ENCODE data around the gene TRABD2B. TPM values are rescaled to one million over a fixed set of nuclear protein-coding genes. Genes with fewer than 3 reads are reported as not detected.

Gene TRABD2B
- polyA plus RNA-seq, 1 donor = 3.0 TPM

DNA sequence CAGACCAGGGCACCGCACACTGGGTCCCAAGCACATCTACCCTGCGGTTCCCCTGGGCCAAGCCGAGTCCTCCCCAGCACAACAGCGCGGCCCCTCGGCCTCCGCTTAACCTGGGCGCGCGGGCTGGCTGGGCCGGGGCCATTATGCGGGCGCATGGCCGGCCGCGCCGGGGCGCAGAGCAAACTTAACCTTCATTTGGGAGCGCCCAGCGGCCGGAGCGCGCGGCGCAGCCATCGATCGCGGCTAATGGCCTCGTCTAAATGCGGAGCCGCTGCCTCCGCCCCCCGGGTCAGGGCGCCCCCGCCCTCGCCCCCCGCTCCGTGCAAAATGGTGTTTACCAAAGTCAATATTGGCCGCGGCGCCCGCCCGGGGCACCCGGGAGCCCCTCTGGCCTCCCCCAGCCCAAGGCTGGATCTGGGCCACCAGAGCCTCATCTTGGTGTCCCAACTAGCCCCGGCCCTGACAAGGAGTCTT is 272.1 kb downstream of the TRABD2B start:
- Histone ChIP-seq H3K36me3 (ENCODE audit: control insufficient read depth, insufficient read depth, low read length) (no peaks in the 10 kb centered on the region), H3K4me3 (ENCODE audit: low read length) (no peak overlapping the region), H3K4me1 (ENCODE audit: control insufficient read depth, insufficient read depth, low read length) (peaks cover 60% of the 10 kb centered on the region), H3K27me3 (ENCODE audit: control insufficient read depth, insufficient read depth, low read length) (peaks cover 15% of the 10 kb centered on the region), H3K27ac (ENCODE audit: low read length) (no peak overlapping the region), H3K9me3 (ENCODE audit: control insufficient read depth, low read depth, low read length) (no peaks in the 10 kb centered on the region)
- peak in 1 of 2 donors; percentile 36 for DNase-seq
- whole genome bisulfite sequencing (ENCODE audit: insufficient coverage, low lambda C conversion rate) = no CpG with 5 or more reads among the region's 45 CpGs

DNA sequence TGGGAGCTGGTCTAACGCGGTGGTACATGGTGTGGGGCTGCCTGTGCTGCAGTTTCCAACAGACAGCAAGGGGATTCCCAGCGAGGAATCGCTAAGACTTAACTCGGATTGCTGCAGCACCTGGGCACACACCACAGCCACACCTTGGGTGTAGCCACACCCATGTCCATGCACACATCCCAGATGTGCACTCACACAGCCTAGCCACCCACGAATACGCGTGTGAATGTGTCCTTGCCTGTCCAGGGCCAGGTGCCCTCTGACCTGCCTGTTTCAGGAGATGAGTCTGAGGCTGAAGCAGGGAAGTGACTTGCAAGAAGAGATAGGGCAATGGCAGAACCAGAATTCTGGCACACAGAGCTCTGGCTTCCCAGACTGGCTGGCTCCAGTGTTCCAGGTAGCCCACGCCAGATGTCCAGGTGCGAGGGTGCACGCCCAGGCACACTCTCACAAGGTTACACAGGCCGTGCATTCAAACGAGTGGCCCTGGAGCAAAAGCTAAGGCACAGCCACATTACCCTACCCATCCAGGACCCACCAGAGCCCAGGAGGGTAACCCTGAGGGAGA is 272.7 kb downstream of the TRABD2B start:
- Histone ChIP-seq H3K9me3 (ENCODE audit: control insufficient read depth, low read depth, low read length) (no peaks in the 10 kb centered on the region), H3K4me3 (ENCODE audit: low read length) (no peak overlapping the region), H3K27me3 (ENCODE audit: control insufficient read depth, insufficient read depth, low read length) (peaks cover 15% of the 10 kb centered on the region), H3K36me3 (ENCODE audit: control insufficient read depth, insufficient read depth, low read length) (no peaks in the 10 kb centered on the region), H3K4me1 (ENCODE audit: control insufficient read depth, insufficient read depth, low read length) (peaks cover 58% of the 10 kb centered on the region), H3K27ac (ENCODE audit: low read length) (no peak overlapping the region)
- no CpG with 5 or more reads among the region's 13 CpGs for WGBS (ENCODE audit: insufficient coverage, low lambda C conversion rate)
- peak in 1 of 2 donors; percentile 54 for DNase-seq

DNA sequence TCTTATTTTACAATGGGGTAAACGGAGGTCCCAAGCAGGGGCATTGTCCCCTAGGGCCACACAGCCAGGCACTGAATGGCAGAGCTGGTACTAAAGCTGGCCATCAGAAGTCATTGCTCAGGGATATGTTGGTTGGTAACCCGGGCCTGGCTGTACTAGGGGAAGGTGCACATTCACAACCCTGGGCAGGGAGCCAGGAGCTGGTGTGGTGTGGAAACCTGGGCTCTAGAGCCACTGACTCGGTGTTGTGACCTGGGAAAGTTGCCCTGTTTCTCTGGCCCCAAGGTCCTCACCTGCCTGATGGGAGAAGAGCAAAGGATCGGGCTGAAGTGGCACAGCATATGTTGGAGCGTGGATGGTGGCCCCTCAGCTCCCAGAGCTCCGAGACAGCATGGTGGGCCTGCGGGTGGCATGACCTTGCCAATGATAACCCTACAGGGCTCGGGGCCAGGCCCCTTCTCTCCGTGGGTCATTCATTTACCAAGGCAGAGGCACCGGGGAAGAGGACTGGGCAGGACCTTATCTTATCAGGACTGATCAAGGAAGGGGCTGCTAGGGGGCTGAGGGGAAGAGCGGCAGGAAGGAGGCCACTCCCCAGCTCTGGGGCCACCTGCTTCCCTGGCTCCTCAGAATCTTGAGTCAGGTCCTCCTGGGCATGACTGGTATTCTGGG is 274.1 kb downstream of the TRABD2B start:
- H3K4me1 ChIP-seq (ENCODE audit: control insufficient read depth, insufficient read depth, low read length) = peaks cover 53% of the 10 kb centered on the region
- H3K4me3 ChIP-seq (ENCODE audit: low read length) = no peak overlapping the region
- DNase-seq = peak; percentile 42 to 60
- peaks cover 15% of the 10 kb centered on the region for H3K27me3 ChIP-seq (ENCODE audit: control insufficient read depth, insufficient read depth, low read length)
- no peaks in the 10 kb centered on the region for H3K36me3 ChIP-seq (ENCODE audit: control insufficient read depth, insufficient read depth, low read length)
- no CpG with 5 or more reads among the region's 11 CpGs for WGBS (ENCODE audit: insufficient coverage, low lambda C conversion rate)
- H3K9me3 ChIP-seq (ENCODE audit: control insufficient read depth, low read depth, low read length) = no peaks in the 10 kb centered on the region
- peak overlapping the region; percentile 2 for H3K27ac ChIP-seq (ENCODE audit: low read length)

DNA sequence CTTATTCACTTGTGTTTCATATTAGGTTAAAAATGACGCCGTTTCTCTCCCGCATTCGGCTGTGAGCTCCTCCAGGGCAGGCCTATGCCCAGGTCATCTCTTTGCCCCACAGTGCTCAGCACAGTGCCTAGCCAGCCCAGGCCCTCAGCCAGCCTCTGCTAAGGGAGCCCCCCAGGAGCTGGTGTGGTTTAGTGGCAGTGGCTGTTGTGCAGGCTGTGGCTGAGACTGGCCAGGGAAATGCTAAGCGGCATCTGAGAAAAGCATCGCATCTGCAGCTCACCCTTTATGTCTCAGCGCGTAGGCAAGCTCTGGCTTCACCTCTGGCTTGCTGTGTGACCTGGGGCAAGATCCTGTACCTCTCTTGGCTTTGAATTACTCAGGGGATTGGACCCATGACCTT is 275.1 kb downstream of the TRABD2B start:
- no peaks in the 10 kb centered on the region for H3K9me3 ChIP-seq (ENCODE audit: control insufficient read depth, low read depth, low read length)
- peaks cover 47% of the 10 kb centered on the region for H3K4me1 ChIP-seq (ENCODE audit: control insufficient read depth, insufficient read depth, low read length)
- no peaks in the 10 kb centered on the region for H3K36me3 ChIP-seq (ENCODE audit: control insufficient read depth, insufficient read depth, low read length)
- H3K27me3 ChIP-seq (ENCODE audit: control insufficient read depth, insufficient read depth, low read length) = peaks cover 15% of the 10 kb centered on the region
- H3K27ac ChIP-seq (ENCODE audit: low read length) = no peak overlapping the region
- H3K4me3 ChIP-seq (ENCODE audit: low read length) = no peak overlapping the region
- DNase-seq = no peak
- no CpG with 5 or more reads among the region's 8 CpGs for WGBS (ENCODE audit: insufficient coverage, low lambda C conversion rate)

DNA sequence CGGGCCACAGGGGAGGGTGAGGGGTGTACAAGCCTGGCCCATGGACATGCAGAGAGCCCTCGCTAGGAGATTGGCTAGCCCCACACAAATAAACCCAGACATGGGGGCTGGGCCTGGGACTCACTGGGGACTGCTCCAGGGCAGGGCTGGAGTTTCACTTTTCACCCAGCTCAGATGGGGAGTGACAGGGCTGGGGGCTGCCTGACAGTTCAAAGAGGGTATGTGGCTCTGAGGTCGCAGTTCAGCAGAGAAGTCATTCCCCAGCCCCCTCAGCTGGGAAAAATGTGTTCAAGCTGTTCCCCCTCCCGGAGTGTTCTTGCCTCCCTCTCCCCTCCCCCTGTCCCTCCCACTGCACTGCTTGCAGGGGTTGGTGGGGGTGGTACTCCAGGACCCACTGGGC is 277.1 kb downstream of the TRABD2B start:
- no CpG with 5 or more reads among the region's 4 CpGs for WGBS (ENCODE audit: insufficient coverage, low lambda C conversion rate)
- peaks cover 15% of the 10 kb centered on the region for H3K27me3 ChIP-seq (ENCODE audit: control insufficient read depth, insufficient read depth, low read length)
- H3K27ac ChIP-seq (ENCODE audit: low read length) = no peak overlapping the region
- no peaks in the 10 kb centered on the region for H3K9me3 ChIP-seq (ENCODE audit: control insufficient read depth, low read depth, low read length)
- no peak overlapping the region for H3K4me3 ChIP-seq (ENCODE audit: low read length)
- H3K36me3 ChIP-seq (ENCODE audit: control insufficient read depth, insufficient read depth, low read length) = no peaks in the 10 kb centered on the region
- peaks cover 32% of the 10 kb centered on the region for H3K4me1 ChIP-seq (ENCODE audit: control insufficient read depth, insufficient read depth, low read length)
- DNase-seq = no peak

DNA sequence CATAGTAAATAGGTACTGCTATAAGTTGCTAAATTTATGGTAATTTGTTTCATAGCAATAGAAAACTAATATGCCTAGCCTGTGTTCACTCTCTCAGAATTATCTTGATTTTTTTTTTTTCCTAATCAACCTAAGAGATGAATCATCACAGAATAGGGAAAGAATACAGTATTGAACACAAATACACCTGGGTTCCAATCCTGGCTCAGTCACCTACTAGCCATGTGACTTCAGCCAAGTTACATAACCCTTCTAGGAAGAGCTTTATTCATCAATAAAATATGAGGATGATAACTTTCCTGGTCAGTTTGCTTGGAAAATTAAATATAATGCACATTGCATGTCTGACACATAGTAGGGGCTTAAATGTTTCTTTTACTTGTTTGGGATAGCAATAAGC is 279.8 kb downstream of the TRABD2B start:
- H3K9me3 ChIP-seq (ENCODE audit: control insufficient read depth, low read depth, low read length) = no peaks in the 10 kb centered on the region
- H3K27me3 ChIP-seq (ENCODE audit: control insufficient read depth, insufficient read depth, low read length) = peaks cover 12% of the 10 kb centered on the region
- no peak for DNase-seq
- H3K4me1 ChIP-seq (ENCODE audit: control insufficient read depth, insufficient read depth, low read length) = peaks cover 5% of the 10 kb centered on the region
- no peak overlapping the region for H3K4me3 ChIP-seq (ENCODE audit: low read length)
- no peaks in the 10 kb centered on the region for H3K36me3 ChIP-seq (ENCODE audit: control insufficient read depth, insufficient read depth, low read length)
- H3K27ac ChIP-seq (ENCODE audit: low read length) = no peak overlapping the region

DNA sequence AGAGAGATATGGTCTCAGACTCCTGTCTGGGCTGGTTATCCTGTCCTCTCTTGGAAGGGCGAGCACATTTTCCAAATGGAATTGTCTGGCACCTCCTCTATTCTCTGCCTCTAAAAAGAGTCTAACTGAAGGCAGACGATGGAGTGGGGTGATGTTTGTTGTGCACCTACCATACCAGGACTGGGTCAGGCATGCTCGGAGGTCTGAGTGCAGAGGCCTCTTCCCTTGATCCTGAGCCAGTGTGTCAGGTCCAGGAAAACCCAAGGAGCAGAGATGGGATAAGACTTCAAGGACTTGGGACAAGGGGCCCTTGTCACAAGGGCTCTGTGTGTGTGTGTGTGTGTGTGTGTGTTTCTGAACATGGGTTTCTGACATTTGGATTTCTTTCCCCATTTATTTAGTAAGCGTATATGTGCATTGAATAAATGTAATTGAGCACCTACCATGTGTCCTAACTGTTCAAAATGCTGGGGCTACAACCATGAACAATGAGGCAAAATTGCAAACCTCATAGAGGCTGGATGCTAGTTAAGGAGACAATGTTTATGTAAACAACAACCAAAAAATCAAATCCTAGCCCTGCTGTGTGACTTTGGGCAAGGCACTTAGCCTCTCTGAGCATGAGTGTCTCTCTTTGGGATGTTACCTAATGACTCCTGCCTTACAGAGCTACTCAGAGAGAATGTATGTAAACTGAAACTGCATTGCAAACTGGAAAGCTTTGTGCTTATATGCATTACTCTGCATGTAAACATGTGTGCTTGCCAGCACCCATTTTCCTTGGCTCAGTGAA is 283.0 kb downstream of the TRABD2B start:
- no peaks in the 10 kb centered on the region for H3K36me3 ChIP-seq (ENCODE audit: control insufficient read depth, insufficient read depth, low read length)
- H3K4me3 ChIP-seq (ENCODE audit: low read length) = no peak overlapping the region
- H3K27me3 ChIP-seq (ENCODE audit: control insufficient read depth, insufficient read depth, low read length) = peaks cover 43% of the 10 kb centered on the region
- WGBS (ENCODE audit: insufficient coverage, low lambda C conversion rate) = 100% methylated on average over 1 of the region's 4 CpGs
- H3K9me3 ChIP-seq (ENCODE audit: control insufficient read depth, low read depth, low read length) = peaks cover 3% of the 10 kb centered on the region
- H3K4me1 ChIP-seq (ENCODE audit: control insufficient read depth, insufficient read depth, low read length) = peaks cover 13% of the 10 kb centered on the region
- no peak for DNase-seq
- H3K27ac ChIP-seq (ENCODE audit: low read length) = no peak overlapping the region

DNA sequence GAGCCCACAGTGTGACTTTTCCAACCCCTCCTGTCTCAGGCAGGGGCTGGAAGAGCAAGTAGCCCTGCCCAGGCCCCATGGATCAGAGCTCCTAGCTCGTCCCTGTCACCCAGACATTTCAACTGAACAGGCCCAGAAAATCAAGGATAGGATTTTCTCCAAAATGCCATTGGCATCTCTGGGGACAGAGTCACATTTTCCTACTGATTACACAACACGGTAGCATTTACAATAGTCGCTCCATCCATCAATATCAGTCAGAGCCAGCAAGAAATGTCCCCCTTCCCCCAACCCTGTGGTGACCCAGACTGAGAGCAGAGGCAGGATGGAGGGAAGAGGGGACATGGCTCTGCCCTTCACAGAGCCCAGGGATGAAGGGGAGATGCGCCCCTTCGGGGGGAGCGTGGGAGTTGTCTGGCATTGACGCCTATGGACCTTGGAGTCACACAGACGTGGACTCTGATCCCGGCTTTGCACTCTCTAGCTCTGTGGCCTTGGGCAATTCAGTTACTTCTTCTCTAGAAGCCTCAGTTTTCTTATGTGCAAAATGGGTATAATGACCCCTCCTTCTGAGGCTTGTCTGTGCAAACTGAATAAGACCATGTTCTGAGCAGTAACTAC is 283.7 kb downstream of the TRABD2B start:
- WGBS (ENCODE audit: insufficient coverage, low lambda C conversion rate) = no CpG with 5 or more reads among the region's 9 CpGs
- no peak overlapping the region for H3K4me3 ChIP-seq (ENCODE audit: low read length)
- H3K9me3 ChIP-seq (ENCODE audit: control insufficient read depth, low read depth, low read length) = peaks cover 3% of the 10 kb centered on the region
- H3K27me3 ChIP-seq (ENCODE audit: control insufficient read depth, insufficient read depth, low read length) = peaks cover 50% of the 10 kb centered on the region
- no peak for DNase-seq
- H3K4me1 ChIP-seq (ENCODE audit: control insufficient read depth, insufficient read depth, low read length) = peaks cover 18% of the 10 kb centered on the region
- no peaks in the 10 kb centered on the region for H3K36me3 ChIP-seq (ENCODE audit: control insufficient read depth, insufficient read depth, low read length)
- no peak overlapping the region for H3K27ac ChIP-seq (ENCODE audit: low read length)

DNA sequence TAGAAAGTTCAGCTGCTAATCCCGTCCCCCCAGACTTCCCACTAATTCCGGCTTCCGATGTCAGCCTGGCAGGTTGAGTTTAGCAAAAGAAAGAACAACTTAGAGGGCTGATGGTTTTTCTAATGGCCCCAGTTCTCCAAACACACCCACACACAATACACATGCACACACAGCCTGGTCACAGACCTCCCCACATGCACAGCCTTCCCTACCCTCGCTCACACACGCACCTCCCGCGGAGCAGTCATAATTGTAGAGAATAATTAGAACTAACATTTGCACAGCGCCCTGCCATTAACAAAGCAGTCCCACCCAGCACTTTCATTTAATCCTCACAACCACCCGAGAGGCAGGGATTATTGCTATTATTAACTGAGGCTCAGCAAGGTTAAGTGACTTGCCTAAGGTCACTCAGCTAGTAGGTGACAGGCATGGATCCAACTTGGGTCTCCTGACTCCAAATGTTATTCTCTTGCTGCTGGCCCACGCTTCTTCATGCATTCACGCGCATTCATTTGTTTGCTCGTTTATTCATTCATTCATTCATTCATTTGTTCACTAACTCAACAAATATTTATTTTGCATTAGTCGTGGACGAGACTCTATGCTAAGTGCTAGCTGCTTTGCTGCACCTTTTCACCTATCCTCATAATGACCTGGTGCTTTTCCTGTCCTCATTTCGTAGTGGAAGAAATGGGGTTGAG is 284.4 kb downstream of the TRABD2B start:
- H3K27ac ChIP-seq (ENCODE audit: low read length) = no peak overlapping the region
- H3K36me3 ChIP-seq (ENCODE audit: control insufficient read depth, insufficient read depth, low read length) = no peaks in the 10 kb centered on the region
- WGBS (ENCODE audit: insufficient coverage, low lambda C conversion rate) = no CpG with 5 or more reads among the region's 16 CpGs
- no peak for DNase-seq
- H3K9me3 ChIP-seq (ENCODE audit: control insufficient read depth, low read depth, low read length) = peaks cover 3% of the 10 kb centered on the region
- no peak overlapping the region for H3K4me3 ChIP-seq (ENCODE audit: low read length)
- peaks cover 57% of the 10 kb centered on the region for H3K27me3 ChIP-seq (ENCODE audit: control insufficient read depth, insufficient read depth, low read length)
- H3K4me1 ChIP-seq (ENCODE audit: control insufficient read depth, insufficient read depth, low read length) = peaks cover 23% of the 10 kb centered on the region
